HG03439 (cell line): ENCODE data around the gene C5.
A peak's percentile ranks its signal among the peaks of the same experiment; 100 is the strongest.

Experiments
- ATAC-seq: cut with Tn5 transposase; IDR thresholded peaks from one replicate; pipeline ENCODE4 v1.9.1; 2021; ENCODE audit warnings: mild to moderate bottlenecking, moderate library complexity; ENCODE audit not compliant: unreplicated experiment

C5 gene

DNA sequence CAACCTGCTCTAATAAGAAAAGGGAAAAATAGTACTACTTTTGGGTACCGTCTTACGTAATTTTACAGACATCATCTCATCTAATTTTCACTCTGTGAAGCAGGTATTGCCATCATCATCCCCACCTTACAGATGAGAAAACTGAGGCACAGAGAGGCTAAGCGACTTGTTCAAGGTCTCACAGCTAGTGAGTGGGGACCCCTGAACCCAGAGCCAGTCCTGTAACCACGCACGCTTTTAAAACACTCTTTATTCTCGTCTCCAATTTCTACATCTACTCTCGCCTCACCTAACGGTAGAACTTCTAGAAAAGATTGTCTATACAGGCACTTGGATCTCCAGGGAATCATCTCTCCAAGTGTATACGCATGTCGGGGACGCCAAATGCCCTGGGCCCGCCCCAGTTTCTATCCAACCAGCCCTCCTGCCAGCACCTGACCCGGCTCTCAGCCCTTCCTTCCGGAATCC, 122.0 kb downstream of the C5 start:
- no peak for ATAC-seq

- ATAC-seq = no peak
Measured at GRCh38 chr9:120927269-120928014, 122.6 kb downstream of the C5 start.

DNA sequence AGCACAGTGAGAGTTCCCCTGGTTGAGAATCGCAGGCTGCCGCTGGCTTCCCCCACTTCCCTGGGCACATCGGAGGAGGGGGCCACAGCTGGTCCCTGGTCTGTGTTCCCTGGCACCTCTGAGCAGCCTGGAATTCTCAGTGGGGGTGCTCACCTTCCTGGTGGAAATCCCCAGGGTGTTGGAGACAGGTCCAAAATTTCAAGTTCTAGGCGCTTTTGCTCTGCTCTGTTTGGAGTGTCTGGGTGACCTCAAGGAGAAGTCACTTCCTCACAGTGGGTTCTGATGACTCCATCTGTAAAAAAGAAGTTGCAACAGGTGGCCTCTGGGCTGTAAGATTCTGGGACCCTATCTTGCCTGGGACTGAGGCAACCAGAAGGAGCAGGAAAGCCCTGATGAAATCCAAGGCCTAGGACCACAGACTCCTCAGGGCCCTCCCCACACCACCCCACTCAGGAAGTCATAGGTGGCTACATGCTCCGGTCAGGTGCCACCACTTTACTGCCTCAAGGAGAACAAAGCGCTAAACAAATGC, 123.6 kb downstream of the C5 start, which contains the start of gene TRAF1:
TSS of gene TRAF1 (minus strand) at position 400 of the 532 bp plus-strand sequence. CDS start 721 bp downstream, outside the sequence.
- peak; percentile 8 for ATAC-seq

GRCh38 chr9:120925535-120926396, 124.3 kb downstream of the C5 start:
- peak; percentile 37 for ATAC-seq

- ATAC-seq = no peak
Measured at GRCh38 chr9:120924698-120925534, 125.2 kb downstream of the C5 start.

- ATAC-seq = no peak
Measured at GRCh38 chr9:120923620-120924328, 126.3 kb downstream of the C5 start.

DNA sequence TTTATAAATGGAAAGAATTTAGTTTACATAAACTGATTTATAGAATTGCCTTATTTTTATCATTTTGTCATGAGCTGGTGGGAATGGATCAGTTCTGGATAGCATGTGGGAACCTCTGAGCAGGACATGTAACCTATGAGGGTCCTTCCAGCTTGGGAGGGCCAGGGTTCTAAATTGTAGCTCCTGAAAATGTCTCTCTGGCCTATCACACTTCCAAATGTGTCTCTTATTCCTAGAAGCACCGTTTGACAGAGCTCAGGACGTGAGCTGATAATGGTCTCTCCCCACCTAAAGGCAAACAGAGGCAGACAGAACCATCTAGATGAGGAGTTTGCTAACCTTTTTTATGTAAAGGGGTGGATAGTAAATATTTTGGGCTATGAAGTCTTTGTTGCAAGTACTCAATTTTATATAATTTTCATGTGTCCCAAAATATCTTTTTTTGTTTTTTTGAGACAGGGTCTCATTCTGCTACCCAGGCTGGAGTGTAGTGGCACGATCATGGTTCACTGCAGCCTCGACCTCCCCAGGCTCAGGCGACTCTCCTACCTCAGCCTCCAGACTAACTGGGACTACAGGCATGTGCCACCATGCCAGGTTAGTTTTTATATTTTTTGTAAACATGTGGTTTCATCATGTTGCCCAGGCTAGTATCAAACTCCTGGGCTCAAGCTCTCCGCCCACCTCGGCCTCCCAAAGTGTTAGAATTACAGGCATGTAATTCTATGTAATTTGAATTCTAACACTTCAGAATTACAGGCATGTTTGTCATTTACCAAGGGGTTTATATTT, 127.5 kb downstream of the C5 start:
- ATAC-seq = no peak

DNA sequence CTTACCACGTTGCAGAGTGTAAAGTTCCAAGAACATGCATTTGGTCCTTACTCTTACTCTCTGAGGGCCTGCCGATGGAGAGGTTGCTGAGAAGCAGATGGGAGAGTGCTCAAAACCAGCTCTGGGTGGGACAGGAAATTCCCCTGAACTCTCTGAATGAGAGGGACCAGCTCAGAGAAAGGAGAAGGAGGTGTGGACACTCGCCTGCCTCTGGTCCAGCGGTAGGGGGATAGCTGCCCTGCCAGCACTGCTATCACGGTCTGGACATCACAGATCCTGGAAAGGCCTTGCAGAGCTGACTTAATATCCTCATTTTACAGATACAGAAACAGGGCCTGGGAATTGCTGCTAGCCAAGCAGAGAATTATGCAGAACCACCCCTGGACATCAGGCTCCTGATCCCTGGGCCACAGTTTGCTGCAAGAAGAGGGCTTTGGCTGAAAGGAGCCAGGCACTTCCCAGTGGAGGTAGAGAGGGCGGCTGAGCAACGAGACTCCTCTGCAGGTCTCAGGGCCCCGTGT, 128.4 kb downstream of the C5 start:
- no peak for ATAC-seq

GRCh38 chr9:120920806-120921178, 129.3 kb downstream of the C5 start:
- ATAC-seq = no peak

- ATAC-seq = no peak
Measured at GRCh38 chr9:120919843-120920805, 130.0 kb downstream of the C5 start.

DNA sequence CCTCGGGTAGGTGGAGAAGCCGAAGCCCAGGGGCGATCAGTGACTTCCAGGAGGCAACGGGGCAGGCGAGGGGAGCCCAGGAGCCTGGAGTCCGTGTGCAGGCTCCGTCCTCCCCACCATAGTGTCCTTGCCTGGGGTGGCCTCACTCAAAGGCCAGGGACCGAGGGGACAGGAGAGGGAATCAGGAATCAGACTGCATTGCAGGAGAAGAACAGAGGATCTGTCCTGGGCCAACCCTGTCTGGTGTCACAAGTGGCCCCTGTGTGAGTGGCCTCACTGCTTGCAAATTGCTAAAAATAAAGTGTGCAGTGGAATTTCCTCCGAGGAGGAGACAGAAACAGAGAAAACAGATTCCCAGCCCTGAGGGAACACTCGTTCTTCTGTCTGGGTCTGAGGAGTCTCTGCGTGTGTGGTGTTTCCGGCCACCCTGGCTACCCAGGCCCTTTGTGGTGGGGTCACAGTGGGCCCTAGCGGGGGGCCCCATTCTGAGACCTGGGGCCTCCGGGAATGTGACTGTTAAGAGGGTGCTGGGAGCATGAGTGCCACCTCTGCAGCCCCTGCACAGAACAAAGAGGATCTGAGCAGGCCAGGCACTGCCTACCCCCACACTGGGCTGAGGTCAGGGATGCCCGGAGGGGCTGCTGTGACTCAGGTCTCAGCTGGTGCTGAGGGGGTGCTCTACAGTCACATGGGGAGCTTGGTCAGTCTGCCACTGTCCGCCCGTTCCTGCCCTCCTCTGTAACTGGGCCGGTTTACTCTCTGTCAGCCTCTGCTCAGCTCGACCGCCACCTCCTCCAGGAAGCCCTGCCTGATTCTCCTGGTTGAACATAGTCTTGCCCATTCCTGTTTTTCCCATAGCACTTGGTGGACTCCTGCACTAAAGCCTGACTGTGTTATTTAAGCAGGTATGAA, 130.9 kb downstream of the C5 start:
- ATAC-seq = no peak

DNA sequence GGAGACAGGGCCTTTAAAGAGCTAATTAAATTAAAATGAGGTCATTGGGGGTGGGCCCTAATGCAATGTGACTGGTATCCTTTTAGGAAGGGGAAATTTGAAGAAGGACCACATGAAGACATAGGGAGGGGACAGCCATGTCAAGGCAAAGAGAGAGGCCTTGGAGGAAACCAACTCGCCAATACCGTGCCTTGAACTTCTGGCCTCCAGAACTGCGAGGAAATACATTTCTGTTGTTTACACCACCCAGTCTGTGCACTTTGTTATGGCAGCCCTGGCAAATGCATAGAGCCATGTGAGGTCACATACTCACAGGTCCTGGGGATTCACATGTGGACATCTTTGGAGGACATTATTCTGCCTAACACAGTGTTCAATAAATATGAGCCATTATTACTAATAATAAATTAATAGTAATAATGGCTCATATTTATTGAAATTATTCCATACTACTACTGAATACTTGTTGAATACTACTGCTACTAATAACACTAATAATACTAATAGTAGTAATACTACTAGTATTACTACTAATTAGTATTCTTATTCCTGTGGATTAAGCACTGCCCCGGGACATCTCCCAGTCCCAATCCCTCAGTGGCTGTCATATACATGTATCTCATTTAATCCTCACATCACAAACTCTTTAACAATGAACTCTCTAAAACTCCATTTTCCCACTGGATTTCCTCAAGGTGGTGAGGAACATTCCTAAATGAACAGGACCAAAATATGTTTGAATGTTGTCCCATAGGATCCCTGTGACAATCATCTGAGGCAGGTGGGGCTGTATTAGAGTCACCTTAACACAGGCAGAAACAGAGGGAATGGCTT, 131.9 kb downstream of the C5 start:
- no peak for ATAC-seq

DNA sequence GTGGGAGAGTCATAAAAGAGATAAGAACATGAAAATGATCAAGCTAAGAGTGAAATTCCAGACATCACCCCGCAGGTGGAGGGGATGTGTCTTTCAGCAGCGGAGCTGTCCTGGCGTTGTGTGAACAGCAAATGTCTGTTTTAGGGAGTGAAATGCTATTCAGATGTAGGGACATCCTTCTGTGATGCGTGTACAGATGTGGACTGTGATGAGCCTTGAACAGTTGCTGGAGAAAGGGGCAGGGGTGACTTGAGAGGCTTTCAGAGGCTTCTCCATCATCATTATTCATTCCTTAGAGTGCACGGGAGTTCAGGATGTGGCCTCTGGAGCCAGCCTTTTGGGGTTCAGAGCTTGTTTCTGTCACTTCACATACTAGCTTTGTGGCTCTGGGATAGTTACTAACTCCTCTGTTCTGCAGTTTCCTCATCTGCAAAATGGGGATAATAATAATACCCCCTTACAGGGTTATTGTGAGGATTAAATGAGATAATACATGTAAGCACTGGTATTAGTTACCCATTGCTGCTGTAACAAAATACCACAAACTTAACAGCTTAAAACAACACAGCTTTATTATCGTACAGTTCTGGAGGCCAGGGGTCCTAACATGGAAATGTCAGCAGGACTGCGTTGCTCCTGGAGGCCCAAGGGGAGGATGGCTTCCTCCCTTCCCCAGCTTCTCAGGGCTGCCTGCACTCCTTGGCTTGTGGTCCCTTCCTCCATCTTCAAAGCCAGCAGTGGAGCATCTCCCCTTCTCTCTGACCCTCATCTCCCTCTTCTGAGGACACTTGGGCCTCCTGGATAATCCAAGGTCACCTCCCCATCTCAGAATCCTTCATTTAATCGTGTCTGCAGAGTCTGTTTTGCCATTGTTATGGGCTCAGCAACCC, 132.8 kb downstream of the C5 start:
- ATAC-seq = no peak

- no peak for ATAC-seq
Measured at GRCh38 chr9:120916588-120916987, 133.5 kb downstream of the C5 start.

DNA sequence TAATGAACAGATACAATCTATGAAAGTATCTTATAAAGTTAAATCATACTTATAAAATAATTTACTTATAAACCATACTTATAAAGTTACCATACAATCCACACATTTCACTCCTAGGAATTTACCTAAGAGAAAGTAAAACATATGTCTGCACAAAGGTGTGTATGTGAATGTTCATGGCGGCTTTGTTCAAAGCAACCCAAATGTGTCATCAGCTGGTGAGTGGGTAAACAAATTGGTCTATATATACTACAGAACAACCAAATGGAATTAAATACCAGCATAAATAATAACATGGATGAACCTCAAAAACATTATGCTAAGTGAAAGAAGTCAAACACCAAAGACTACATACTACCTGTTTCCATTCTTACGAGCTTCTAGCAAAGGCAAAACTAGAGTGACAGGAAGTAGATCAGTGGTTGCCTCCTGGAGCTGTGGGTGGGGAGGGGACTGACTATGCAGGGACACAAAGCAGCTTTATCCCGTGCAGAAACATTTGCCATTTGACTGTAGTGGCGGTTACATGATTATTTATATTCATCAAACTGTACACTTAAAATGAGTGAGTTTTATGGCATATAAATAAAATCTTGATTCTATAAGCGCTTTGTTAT, 134.1 kb downstream of the C5 start:
- no peak for ATAC-seq
